GM12892 (cell line): ENCODE measurements around the gene CDHR3.

Source experiments
- POLR2A ChIP-seq: IDR thresholded peaks from 2 replicates; pipeline ENCODE4 v1.6.1; 2011; ENCODE audit warnings: low read depth, low read length, control low read depth
- POLR2AphosphoS5 ChIP-seq: IDR thresholded peaks from 2 replicates; pipeline ENCODE4 v1.6.1; 2011; ENCODE audit warnings: low read depth, low read length, control low read depth

DNA sequence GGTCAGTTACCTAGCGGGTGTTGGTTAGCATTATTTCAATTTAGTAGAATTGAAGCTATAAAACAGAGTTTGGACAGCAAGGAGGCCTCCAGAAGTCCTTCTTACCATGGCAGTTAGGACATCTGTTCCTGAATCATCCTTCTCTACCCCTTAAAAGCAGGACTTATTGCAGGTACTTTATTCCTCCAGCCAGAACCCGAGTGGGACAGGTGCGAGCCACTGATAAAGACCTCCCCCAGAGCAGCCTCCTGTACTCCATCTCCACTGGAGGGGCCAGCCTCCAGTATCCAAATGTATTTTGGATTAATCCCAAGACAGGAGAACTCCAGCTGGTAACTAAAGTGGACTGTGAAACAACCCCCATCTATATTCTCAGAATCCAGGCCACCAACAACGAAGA lies 54.6 kb downstream of the CDHR3 start:
- no peak for TF ChIP-seq POLR2AphosphoS5
- no peak for TF ChIP-seq POLR2A
